Heart left ventricle (tissue), 13 donors: ENCODE results near the gene IL1A.

Experiments used
- CTCF ChIP-seq, 12 donors: fragments of 200-600 bp; sonication (generic) in 4 of 12; IDR thresholded peaks; one replicate each; pipeline versions ENCODE4 v1.5.0 to v1.8.0; 2018 to 2022; ENCODE audit warnings: antibody characterized with exemption in 12 of 12, mild to moderate bottlenecking in 5 of 12
- POLR2A ChIP-seq, 2 donors: fragments of 450-650 bp; IDR thresholded peaks; one replicate each; pipeline ENCODE4 v1.6.1; 2017; ENCODE audit warnings: antibody characterized with exemption in 2 of 2, mild to moderate bottlenecking in 2 of 2, moderate library complexity in 2 of 2
- donor health status: ischemic (EF 13 %, LVEDD 7.1; RV severe dilation, severe dysfunction).
- donor health status: DM: no; HTN: yes; CAD: no.
- donor health status: DM: no; HTN: no; CAD: no.
- donor health status: ischemic (EF 25% LVEDD 6.9; RV normal size, moderate dysfunction).
- donor health status: ischemic (EF 25% LVEDD 5.7; RV mildly dilated, moderate dysfunction).
- donor health status: ischemic (EF 35%, LVEDD 5.7; RV mildly dilated, moderate dysfunction).
- donor health status: nonischemic (EF 11% LVEDD 7.7; RV severe dilation, severe dysfunction).
- donor health status: DM: yes; HTN: yes; CAD: no.
- donor health status: PGD.
- donor health status: ischemic (EF 29% LVEDD 5.4; RV normal size, mild dysfunction).
- donor health status: nonischemic (EF 23%, LVEDD 6.1; RV moderate dilation, normal function).

DNA sequence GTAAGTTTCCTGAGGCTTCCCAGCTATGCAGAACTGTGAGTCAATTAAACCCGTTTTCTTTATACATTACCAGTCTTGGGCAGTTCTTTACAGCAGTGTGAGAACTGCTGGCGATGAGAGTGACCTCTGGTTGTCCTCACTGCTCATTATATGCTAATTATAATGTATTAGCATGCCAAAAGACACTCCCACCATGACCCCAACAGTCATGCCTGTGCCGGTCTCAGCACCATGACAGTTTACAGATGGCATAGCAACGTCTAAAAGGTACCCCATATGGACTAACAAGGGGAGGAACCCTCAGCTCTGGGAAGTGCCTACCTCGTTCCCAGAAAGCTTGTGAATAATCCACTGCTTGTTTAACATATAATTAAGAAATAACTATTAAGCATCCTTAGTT is 8.1 kb upstream of the IL1A start:
- TF ChIP-seq POLR2A (IDR thresholded peaks at IDR 0.05) (no peak), CTCF (IDR thresholded peaks at IDR 0.05) (no peak)
